ENCODE measurements around the gene GJC2. TPM values are rescaled to one million over a fixed set of nuclear protein-coding genes. Genes with fewer than 3 reads are reported as not detected.

GJC2 gene
- total RNA-seq, 1 donor from 2014 or later: 1.1 TPM

DNA sequence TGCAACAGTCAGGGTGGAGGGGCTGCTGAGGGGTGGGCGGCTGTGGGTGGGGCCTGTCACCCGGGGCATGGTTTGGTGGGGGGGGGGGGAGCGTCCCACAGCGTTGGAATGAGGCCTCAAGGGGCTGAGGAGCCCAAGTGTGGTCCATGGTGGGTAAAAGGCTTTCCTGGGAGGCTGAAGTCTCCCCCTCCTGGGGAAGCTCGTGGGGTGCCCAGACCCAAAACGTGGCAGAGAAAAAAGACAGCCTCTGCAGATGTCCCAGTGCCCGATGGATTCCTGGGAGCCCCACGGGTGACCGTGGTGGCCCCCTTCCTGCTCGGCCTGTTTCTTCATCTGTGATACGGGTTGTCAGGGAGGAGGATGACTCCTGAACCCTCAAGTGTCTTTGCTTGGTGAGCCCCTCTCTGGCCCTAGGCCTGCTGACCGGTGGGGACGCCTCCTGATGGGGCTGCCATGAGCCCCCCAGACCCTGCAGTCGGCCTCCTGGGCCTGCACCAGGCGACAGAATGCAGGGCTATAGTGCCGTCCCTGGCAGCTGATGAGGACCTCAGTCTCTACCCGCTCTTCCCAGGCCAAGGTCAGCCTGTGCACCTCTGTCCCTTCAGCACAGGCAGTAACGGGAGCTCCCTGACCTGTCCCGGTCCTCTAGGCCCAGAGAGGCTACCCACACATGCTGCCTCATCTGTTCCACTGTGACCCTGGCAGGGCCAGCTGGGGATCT, 59.3 kb downstream of the GJC2 start:
- no peaks in the 10 kb centered on the region for H3K79me2 ChIP-seq (ENCODE audit: insufficient read depth, low read length)
- no peak overlapping the region for H2AFZ ChIP-seq (ENCODE audit: low read depth, low read length)
- H3K9me3 ChIP-seq (ENCODE audit: insufficient read depth, low read depth, low read length): no peaks in the 10 kb centered on the region
- no peak overlapping the region for H3K4me2 ChIP-seq (ENCODE audit: low read length)
- peaks cover 7% of the 10 kb centered on the region for H3K27me3 ChIP-seq (ENCODE audit: insufficient read depth, low read length)
- H3K27me3 Mint-ChIP-seq (ENCODE audit: low read depth, unreplicated experiment): peaks cover 12% of the 10 kb centered on the region
- DNase-seq (ENCODE audit: low read depth) (no peak), FAIRE-seq (no peak)
- no peaks in the 10 kb centered on the region for H3K4me1 Mint-ChIP-seq (ENCODE audit: low read depth, unreplicated experiment)
- no peak overlapping the region for H3K27ac Mint-ChIP-seq (ENCODE audit: unreplicated experiment)
- no peaks in the 10 kb centered on the region for H4K20me1 ChIP-seq (ENCODE audit: insufficient read depth, low read length)
- no peak overlapping the region for H3K9ac ChIP-seq (ENCODE audit: low read length)
- H3K36me3 Mint-ChIP-seq (ENCODE audit: low read depth, unreplicated experiment): peaks cover 3% of the 10 kb centered on the region
- no peaks in the 10 kb centered on the region for H3K4me1 ChIP-seq (ENCODE audit: insufficient read depth, low read length)
- H3K36me3 ChIP-seq (ENCODE audit: insufficient read depth, low read length): no peaks in the 10 kb centered on the region
- peak overlapping the region; percentile 27 for H3K4me3 Mint-ChIP-seq (ENCODE audit: unreplicated experiment)
- H3K27ac ChIP-seq (ENCODE audit: low read depth, low read length): no peak overlapping the region
- no peak for TF ChIP-seq EZH2 (IDR thresholded peaks at IDR 0.05; ENCODE audit: insufficient read depth, low read length)
- TF ChIP-seq, protein P1, sequence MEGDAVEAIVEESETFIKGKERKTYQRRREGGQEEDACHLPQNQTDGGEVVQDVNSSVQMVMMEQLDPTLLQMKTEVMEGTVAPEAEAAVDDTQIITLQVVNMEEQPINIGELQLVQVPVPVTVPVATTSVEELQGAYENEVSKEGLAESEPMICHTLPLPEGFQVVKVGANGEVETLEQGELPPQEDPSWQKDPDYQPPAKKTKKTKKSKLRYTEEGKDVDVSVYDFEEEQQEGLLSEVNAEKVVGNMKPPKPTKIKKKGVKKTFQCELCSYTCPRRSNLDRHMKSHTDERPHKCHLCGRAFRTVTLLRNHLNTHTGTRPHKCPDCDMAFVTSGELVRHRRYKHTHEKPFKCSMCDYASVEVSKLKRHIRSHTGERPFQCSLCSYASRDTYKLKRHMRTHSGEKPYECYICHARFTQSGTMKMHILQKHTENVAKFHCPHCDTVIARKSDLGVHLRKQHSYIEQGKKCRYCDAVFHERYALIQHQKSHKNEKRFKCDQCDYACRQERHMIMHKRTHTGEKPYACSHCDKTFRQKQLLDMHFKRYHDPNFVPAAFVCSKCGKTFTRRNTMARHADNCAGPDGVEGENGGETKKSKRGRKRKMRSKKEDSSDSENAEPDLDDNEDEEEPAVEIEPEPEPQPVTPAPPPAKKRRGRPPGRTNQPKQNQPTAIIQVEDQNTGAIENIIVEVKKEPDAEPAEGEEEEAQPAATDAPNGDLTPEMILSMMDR (IDR thresholded peaks at IDR 0.05; ENCODE audit: insufficient read depth, low read depth, low read length): no peak
- no peaks in the 10 kb centered on the region for H3K9me3 Mint-ChIP-seq (ENCODE audit: unreplicated experiment)
- H3K4me3 ChIP-seq (ENCODE audit: insufficient read depth, low read depth, low read length): no peak overlapping the region

Other genes starting within 250 kb of the GJC2 start
- gene WNT9A, start 202.0 kb upstream of the GJC2 start, total RNA-seq: 2.6 and 4.1 TPM in 2 replicates
- not detected in 2 replicates for gene WNT3A, start 142.9 kb upstream of the GJC2 start, total RNA-seq
- 431 and 435 TPM in 2 replicates for gene ARF1, start 67.2 kb upstream of the GJC2 start, total RNA-seq
- gene C1orf35, start 46.6 kb upstream of the GJC2 start, total RNA-seq: 19.8 and 21.8 TPM in 2 replicates
- gene MRPL55, start 40.6 kb upstream of the GJC2 start, total RNA-seq: 50.8 and 53.3 TPM in 2 replicates
- 214 and 217 TPM in 2 replicates for gene GUK1, start 9.7 kb upstream of the GJC2 start, total RNA-seq
- gene IBA57, start 15.9 kb downstream of the GJC2 start, total RNA-seq: 3.8 and 4.9 TPM in 2 replicates
- gene OBSCN, start 58.1 kb downstream of the GJC2 start, total RNA-seq: 11.1 and 17.5 TPM in 2 replicates